Stromal cell of bone marrow (primary cell): ENCODE data around the gene UNK.
"Not testable (repeated sequence)": the region's sequence is repeated elsewhere in the genome, so short reads cannot be mapped to it uniquely, and the experiment has no call there.

ENCODE experiments used
- DNase-seq: peaks from one replicate; pipeline ENCODE4 v3.0.0-alpha.2; 2012; ENCODE audit warnings: low read depth

Gene UNK

GRCh38 chr17:75850928-75851692, 66.5 kb downstream of the UNK start:
- DNase-seq: no peak

- DNase-seq: not testable (repeated sequence)
Observed at GRCh38 chr17:75851693-75851991, 67.0 kb downstream of the UNK start.

- no peak for DNase-seq
Observed at GRCh38 chr17:75853433-75853832, 68.8 kb downstream of the UNK start.

GRCh38 chr17:75854101-75854748, 69.6 kb downstream of the UNK start:
- DNase-seq: peak; percentile 51

- no peak for DNase-seq
Observed at GRCh38 chr17:75854881-75855309, 70.3 kb downstream of the UNK start.

- peak; percentile 100 for DNase-seq
Observed at GRCh38 chr17:75855310-75856061, 70.9 kb downstream of the UNK start, which contains the start of gene WBP2. Gene WBP2 (minus strand): TSS chr17:75855335. CDS start chr17:75855297, 38 bp downstream.

- no peak for DNase-seq
Observed at GRCh38 chr17:75856062-75856756, 71.6 kb downstream of the UNK start.

- DNase-seq: not testable (repeated sequence)
Observed at GRCh38 chr17:75859358-75859757, 74.8 kb downstream of the UNK start.

- peak; percentile 46 for DNase-seq
Observed at GRCh38 chr17:75861927-75862317, 77.3 kb downstream of the UNK start.

GRCh38 chr17:75864448-75864871, 79.9 kb downstream of the UNK start:
- DNase-seq: peak; percentile 53

- DNase-seq: not testable (repeated sequence)
Observed at GRCh38 chr17:75864887-75865286, 80.3 kb downstream of the UNK start.

- DNase-seq: not testable (repeated sequence)
Observed at GRCh38 chr17:75865404-75866188, 81.0 kb downstream of the UNK start.

GRCh38 chr17:75868730-75869281, 84.2 kb downstream of the UNK start:
- not testable (repeated sequence) for DNase-seq

GRCh38 chr17:75869282-75870141, 84.9 kb downstream of the UNK start:
- no peak for DNase-seq

- DNase-seq: not testable (repeated sequence)
Observed at GRCh38 chr17:75870228-75870627, 85.6 kb downstream of the UNK start.

GRCh38 chr17:75872434-75873351, 88.1 kb downstream of the UNK start:
- peak; percentile 87 for DNase-seq

- no peak for DNase-seq
Observed at GRCh38 chr17:75873587-75874322, 89.1 kb downstream of the UNK start.
